OCI-LY3 (cell line): ENCODE data around the gene LINC01488.

ENCODE experiments used
- H2AFZ ChIP-seq: fragments of 200-600, 300-600 bp; shearing (Covaris generic); 2 replicates; pipeline ENCODE4 v1.6.0; 2014; ENCODE audit warnings: antibody characterized with exemption, low read depth, low read length
- H3K27ac ChIP-seq: fragments of 200-600, 300-600 bp; sonication (generic); 2 replicates; pipeline ENCODE4 v1.5.1; 2014; ENCODE audit warnings: mild to moderate bottlenecking, low read length, moderate library complexity, mixed read lengths
- H3K27me3 ChIP-seq: fragments of 200-600, 300-600 bp; sonication (generic); 2 replicates; pipeline ENCODE4 v1.6.1; 2014; ENCODE audit warnings: low read depth, low read length, mixed read lengths
- H3K36me3 ChIP-seq: fragments of 200-600, 300-600 bp; sonication (generic); replicated peaks from 2 replicates; pipeline ENCODE3; 2014; ENCODE audit warnings: low read depth, low read length, mixed read lengths
- H3K4me1 ChIP-seq: fragments of 300-600, 200-600 bp; sonication (generic); 2 replicates; pipeline ENCODE4 v1.6.1; 2014; ENCODE audit warnings: low read length, mixed read lengths
- H3K4me2 ChIP-seq: fragments of 200-600, 300-600 bp; sonication (generic); 2 replicates; pipeline ENCODE4 v1.6.1; 2014; ENCODE audit warnings: low read length, mixed read lengths
- H3K4me3 ChIP-seq: fragments of 300-600, 200-600 bp; sonication (generic); 2 replicates; pipeline ENCODE4 v1.5.1; 2014; ENCODE audit warnings: antibody characterized with exemption, mild to moderate bottlenecking, low read length, moderate library complexity
- H3K79me2 ChIP-seq: fragments of 300-600, 200-600 bp; shearing (Covaris generic); 2 replicates; pipeline ENCODE4 v1.6.1; 2014; ENCODE audit warnings: mild to moderate bottlenecking, low read length, mixed read lengths
- H3K9ac ChIP-seq: fragments of 300-600, 200-600 bp; shearing (Covaris generic); 2 replicates; pipeline ENCODE4 v1.6.0; 2014; ENCODE audit warnings: mild to moderate bottlenecking, low read length, moderate library complexity
- H3K9me3 ChIP-seq: fragments of 200-600, 300-600 bp; shearing (Covaris generic); 2 replicates; pipeline ENCODE4 v1.6.1; 2014; ENCODE audit warnings: low read length, mixed read lengths; ENCODE audit not compliant: insufficient read depth
- H4K20me1 ChIP-seq: fragments of 200-600, 300-600 bp; sonication (generic); 2 replicates; pipeline ENCODE4 v1.6.1; 2016; ENCODE audit warnings: low read length, mixed read lengths; ENCODE audit not compliant: insufficient read depth
- EZH2phosphoT487 ChIP-seq: fragments of 200-600 bp; shearing (Covaris generic); IDR thresholded peaks from 2 replicates; pipeline ENCODE4 v1.6.1; 2018; ENCODE audit warnings: antibody characterized with exemption, mixed run types, low read depth
- TF ChIP-seq, protein P1 (sequence below): fragments of 200-600, 300-600 bp; sonication (generic); IDR thresholded peaks from 2 replicates; pipeline ENCODE4 v1.5.1; 2014; ENCODE audit warnings: antibody characterized with exemption, low read length, low read depth

LINC01488 gene

GRCh38 chr11:69481393-69481844, at the start of gene LINC01488:
Gene LINC01488, plus strand, starts transcription at chr11:69481663.
- no peak for TF ChIP-seq EZH2phosphoT487
- TF ChIP-seq, protein P1, sequence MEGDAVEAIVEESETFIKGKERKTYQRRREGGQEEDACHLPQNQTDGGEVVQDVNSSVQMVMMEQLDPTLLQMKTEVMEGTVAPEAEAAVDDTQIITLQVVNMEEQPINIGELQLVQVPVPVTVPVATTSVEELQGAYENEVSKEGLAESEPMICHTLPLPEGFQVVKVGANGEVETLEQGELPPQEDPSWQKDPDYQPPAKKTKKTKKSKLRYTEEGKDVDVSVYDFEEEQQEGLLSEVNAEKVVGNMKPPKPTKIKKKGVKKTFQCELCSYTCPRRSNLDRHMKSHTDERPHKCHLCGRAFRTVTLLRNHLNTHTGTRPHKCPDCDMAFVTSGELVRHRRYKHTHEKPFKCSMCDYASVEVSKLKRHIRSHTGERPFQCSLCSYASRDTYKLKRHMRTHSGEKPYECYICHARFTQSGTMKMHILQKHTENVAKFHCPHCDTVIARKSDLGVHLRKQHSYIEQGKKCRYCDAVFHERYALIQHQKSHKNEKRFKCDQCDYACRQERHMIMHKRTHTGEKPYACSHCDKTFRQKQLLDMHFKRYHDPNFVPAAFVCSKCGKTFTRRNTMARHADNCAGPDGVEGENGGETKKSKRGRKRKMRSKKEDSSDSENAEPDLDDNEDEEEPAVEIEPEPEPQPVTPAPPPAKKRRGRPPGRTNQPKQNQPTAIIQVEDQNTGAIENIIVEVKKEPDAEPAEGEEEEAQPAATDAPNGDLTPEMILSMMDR: no peak
- no peak within 1 kb of the TSS for H3K9ac ChIP-seq

GRCh38 chr11:69431893-69432738, 49.3 kb upstream of the LINC01488 start:
- no peaks in the 10 kb centered on the region for H3K79me2 ChIP-seq
- H3K9ac ChIP-seq: no peak overlapping the region
- H2AFZ ChIP-seq: no peak overlapping the region
- no peak overlapping the region for H3K4me3 ChIP-seq
- H3K36me3 ChIP-seq: no peaks in the 10 kb centered on the region
- peaks cover 29% of the 10 kb centered on the region for H3K27me3 ChIP-seq
- H3K9me3 ChIP-seq: no peaks in the 10 kb centered on the region
- H3K4me1 ChIP-seq: no peaks in the 10 kb centered on the region
- no peak overlapping the region for H3K4me2 ChIP-seq
- no peak for TF ChIP-seq EZH2phosphoT487
- TF ChIP-seq, protein P1: no peak
- H4K20me1 ChIP-seq: no peaks in the 10 kb centered on the region
- H3K27ac ChIP-seq: no peak overlapping the region

More at GRCh38 chr11:69481393-69481844, at the start of gene LINC01488:
- Histone ChIP-seq H3K27me3 (peaks cover 8% of the 10 kb centered on the region), H3K4me2 (no peak within 1 kb of the TSS), H3K36me3 (no peaks in the 10 kb centered on the region), H3K79me2 (no peaks in the 10 kb centered on the region), H3K4me3 (no peak within 1 kb of the TSS), H2AFZ (no peak within 1 kb of the TSS), H4K20me1 (no peaks in the 10 kb centered on the region), H3K9me3 (no peaks in the 10 kb centered on the region), H3K27ac (no peak within 1 kb of the TSS), H3K4me1 (no peaks in the 10 kb centered on the region)

- Histone ChIP-seq H3K36me3 (no peaks in the 10 kb centered on the region), H3K79me2 (no peaks in the 10 kb centered on the region), H3K4me3 (no peak overlapping the region), H3K27me3 (peaks cover 22% of the 10 kb centered on the region), H3K27ac (no peak overlapping the region), H2AFZ (no peak overlapping the region), H3K4me2 (no peak overlapping the region), H3K9me3 (no peaks in the 10 kb centered on the region), H3K4me1 (no peaks in the 10 kb centered on the region), H4K20me1 (no peaks in the 10 kb centered on the region), H3K9ac (no peak overlapping the region)
- TF ChIP-seq, protein P1: no peak
- no peak for TF ChIP-seq EZH2phosphoT487
These were observed 47.7 kb upstream of the LINC01488 start for GRCh38 chr11:69433741-69434140.

DNA sequence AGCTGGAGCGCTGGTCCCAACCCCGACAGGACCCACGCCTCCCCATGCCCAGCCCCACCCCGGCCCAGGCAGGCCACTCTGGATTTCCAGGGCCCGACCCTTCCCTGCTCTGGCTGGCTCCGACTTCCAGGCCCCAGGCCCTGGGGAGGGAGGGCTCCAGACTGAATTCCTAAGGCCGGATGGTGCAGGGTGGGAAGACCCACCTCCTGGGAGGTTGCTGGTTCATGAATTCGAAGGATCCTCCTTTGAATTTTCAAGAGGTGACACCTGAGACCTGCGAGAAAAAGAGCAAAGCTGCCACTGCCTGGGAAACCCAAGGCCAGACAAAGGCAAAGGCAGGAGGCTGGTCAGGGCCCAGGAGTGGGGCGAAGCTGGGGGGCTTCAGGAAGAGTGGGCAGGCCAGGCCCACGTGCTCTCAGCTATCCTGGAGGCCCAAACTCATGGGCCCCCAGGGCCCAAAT, 47.0 kb upstream of the LINC01488 start:
- Histone ChIP-seq H3K36me3 (no peaks in the 10 kb centered on the region), H4K20me1 (no peaks in the 10 kb centered on the region), H3K27ac (no peak overlapping the region), H3K79me2 (no peaks in the 10 kb centered on the region), H3K27me3 (peaks cover 22% of the 10 kb centered on the region), H3K9me3 (no peaks in the 10 kb centered on the region), H3K4me3 (no peak overlapping the region), H3K4me1 (no peaks in the 10 kb centered on the region), H3K4me2 (no peak overlapping the region), H3K9ac (no peak overlapping the region), H2AFZ (no peak overlapping the region)
- TF ChIP-seq EZH2phosphoT487: no peak
- TF ChIP-seq, protein P1: no peak
